ENCODE results near the gene RIPOR3.
"Not testable (repeated sequence)": the region's sequence is repeated elsewhere in the genome, so short reads cannot be mapped to it uniquely, and the experiment has no call there.

Gene RIPOR3

DNA sequence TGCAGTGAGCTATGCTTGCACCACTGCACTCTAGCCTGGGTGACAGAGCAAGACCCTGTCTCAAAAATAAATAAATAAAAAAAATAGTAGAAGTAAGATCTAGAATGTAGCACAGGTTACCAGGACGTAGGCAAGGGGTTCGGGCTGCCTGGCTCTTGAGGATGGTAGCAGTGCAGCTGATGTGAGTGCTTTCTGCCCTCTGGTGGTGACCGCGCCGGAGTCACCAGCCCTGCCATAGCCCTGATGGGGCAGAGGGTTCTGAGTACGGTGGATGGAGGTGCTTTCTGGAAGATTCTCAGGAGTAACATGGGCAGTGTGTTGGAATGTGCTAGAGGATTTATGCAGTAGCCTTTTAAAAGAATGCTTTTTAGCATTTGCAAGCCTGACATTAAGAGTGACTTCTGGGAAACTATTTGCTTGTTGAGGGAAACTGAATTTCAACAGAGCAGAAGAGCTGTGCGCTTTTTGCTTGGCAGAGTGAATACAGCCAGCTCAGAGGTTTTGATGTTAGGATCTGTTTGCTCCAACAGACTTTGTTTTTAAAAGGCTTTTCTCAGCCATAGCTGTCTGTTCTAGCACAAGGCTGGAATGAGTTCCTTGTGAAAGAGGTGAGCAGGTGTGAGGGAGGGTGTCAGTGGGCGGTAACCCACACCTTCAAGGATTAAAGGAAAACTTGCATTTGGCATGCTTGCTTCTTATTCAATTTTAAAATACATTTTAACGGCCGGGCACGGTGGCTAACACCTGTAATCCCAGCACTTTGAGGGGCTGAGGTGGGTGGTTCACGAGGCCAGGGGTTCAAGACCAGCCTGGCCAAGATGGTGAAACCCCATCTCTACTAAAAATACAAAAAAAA lies 115.2 kb downstream of the RIPOR3 start:
- no peaks in the 10 kb centered on the region for H3K27me3 Mint-ChIP-seq
- no peak overlapping the region for H3K4me3 Mint-ChIP-seq
- H3K9me3 Mint-ChIP-seq (ENCODE audit: low read depth) = no peaks in the 10 kb centered on the region
- H3K27ac Mint-ChIP-seq = peak overlapping the region; percentile 77
- H3K4me1 Mint-ChIP-seq (ENCODE audit: low read depth) = peaks cover 22% of the 10 kb centered on the region
- peaks cover 2% of the 10 kb centered on the region for H3K36me3 Mint-ChIP-seq

GRCh38 chr20:50574586-50574985 lies 116.8 kb downstream of the RIPOR3 start:
- H3K4me3 Mint-ChIP-seq = no peak overlapping the region
- H3K9me3 Mint-ChIP-seq (ENCODE audit: low read depth) = no peaks in the 10 kb centered on the region
- no peaks in the 10 kb centered on the region for H3K27me3 Mint-ChIP-seq
- peak overlapping the region; percentile 58 for H3K27ac Mint-ChIP-seq
- peaks cover 2% of the 10 kb centered on the region for H3K36me3 Mint-ChIP-seq
- H3K4me1 Mint-ChIP-seq (ENCODE audit: low read depth) = peaks cover 37% of the 10 kb centered on the region

GRCh38 chr20:50574108-50574507 lies 117.2 kb downstream of the RIPOR3 start:
- peaks cover 42% of the 10 kb centered on the region for H3K4me1 Mint-ChIP-seq (ENCODE audit: low read depth)
- peaks cover 2% of the 10 kb centered on the region for H3K36me3 Mint-ChIP-seq
- no peak overlapping the region for H3K4me3 Mint-ChIP-seq
- H3K9me3 Mint-ChIP-seq (ENCODE audit: low read depth) = no peaks in the 10 kb centered on the region
- peak overlapping the region; percentile 2 for H3K27ac Mint-ChIP-seq
- no peaks in the 10 kb centered on the region for H3K27me3 Mint-ChIP-seq

DNA sequence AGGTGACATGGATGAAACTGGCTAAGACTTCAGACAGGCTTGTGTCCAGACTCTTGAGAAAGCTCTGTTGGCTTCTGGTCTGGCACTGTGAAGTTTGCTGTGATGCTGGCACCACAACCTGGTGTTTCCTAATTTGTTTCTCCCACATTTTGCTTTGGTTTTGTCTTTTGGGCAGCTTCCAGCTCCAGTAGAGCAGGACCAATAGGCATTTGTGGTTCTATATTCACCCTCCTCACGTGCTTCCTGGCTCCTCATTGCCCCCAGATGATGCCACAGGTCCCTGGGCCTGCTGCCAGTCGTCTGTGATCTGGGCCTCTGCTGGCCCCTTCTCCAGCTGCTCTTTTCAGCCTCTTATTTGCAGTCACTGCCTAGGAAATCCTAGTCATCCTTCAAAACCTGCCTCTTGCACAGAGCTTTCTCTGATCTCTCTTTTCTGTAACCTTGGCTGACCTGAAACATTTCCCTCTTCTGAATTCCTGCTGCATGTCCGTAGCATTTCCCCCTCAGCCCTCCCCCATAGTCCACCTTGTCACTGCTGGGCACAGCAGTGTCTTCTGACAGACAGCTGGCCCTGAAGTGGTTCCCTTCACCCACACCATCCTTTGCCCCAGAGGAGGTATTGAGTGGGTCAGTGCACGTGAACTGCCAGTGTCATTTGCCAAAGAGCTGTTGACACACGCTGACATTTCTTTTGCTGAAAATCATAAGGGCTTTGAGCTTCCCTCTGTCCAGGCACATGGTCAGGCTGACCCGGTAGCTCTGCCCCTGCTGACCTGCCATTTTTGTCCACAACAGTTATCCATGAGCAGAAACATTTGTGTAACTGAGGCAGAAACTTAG lies 118.2 kb downstream of the RIPOR3 start:
- no peaks in the 10 kb centered on the region for H3K27me3 Mint-ChIP-seq
- H3K9me3 Mint-ChIP-seq (ENCODE audit: low read depth) = no peaks in the 10 kb centered on the region
- no peak overlapping the region for H3K4me3 Mint-ChIP-seq
- peaks cover 51% of the 10 kb centered on the region for H3K4me1 Mint-ChIP-seq (ENCODE audit: low read depth)
- H3K36me3 Mint-ChIP-seq = peaks cover 4% of the 10 kb centered on the region
- H3K27ac Mint-ChIP-seq = peak overlapping the region; percentile 80

DNA sequence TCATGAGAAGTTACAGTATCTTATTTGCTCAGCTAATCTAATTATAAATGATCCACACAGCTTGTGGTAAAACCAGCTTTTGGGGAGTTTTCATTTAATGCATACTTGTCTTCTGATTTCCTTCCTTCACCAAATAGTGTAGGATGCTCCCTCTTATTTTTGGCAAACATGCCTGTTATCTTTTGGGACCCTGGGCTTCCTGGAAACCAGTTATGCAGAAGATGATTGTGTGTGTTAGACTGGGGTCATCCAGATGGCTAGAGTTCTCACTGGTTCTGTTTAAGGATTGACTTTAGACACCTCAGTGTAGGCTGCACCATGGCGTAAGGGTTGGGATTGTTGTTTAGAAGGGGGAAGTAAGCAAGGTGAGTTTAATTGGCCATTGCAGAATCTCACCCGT lies 119.9 kb downstream of the RIPOR3 start:
- Mint-ChIP-seq H3K27me3 (no peaks in the 10 kb centered on the region), H3K27ac (peak overlapping the region; percentile 84), H3K4me1 (ENCODE audit: low read depth) (peaks cover 62% of the 10 kb centered on the region), H3K36me3 (peaks cover 4% of the 10 kb centered on the region), H3K9me3 (ENCODE audit: low read depth) (no peaks in the 10 kb centered on the region), H3K4me3 (no peak overlapping the region)

- H3K4me3 Mint-ChIP-seq = peak overlapping the region; percentile 46
- peak overlapping the region; percentile 85 for H3K27ac Mint-ChIP-seq
- peaks cover 2% of the 10 kb centered on the region for H3K36me3 Mint-ChIP-seq
- H3K9me3 Mint-ChIP-seq (ENCODE audit: low read depth) = no peaks in the 10 kb centered on the region
- H3K4me1 Mint-ChIP-seq (ENCODE audit: low read depth) = peaks cover 64% of the 10 kb centered on the region
- H3K27me3 Mint-ChIP-seq = no peaks in the 10 kb centered on the region
These were observed 121.2 kb downstream of the RIPOR3 start for GRCh38 chr20:50569864-50570836.

DNA sequence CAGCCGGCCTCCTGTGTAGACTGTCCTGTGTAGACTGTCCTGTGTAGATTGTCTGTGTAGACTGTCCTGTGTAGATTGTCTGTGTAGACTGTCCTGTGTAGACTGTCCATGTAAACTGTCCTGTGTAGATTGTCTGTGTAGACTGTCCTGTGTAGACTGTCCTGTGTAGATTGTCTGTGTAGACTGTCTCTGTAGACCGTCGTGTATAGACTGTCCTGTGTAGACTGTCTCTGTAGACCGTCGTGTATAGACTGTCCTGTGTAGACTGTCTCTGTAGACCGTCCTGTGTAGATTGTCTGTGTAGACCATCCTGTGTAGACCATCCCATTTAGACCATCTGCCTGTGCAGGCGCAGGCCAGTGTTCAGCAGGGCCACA lies 121.9 kb downstream of the RIPOR3 start:
- H3K27me3 Mint-ChIP-seq; H3K9me3 Mint-ChIP-seq (ENCODE audit: low read depth); H3K4me3 Mint-ChIP-seq; H3K36me3 Mint-ChIP-seq: not testable (repeated sequence)
- peaks cover 67% of the 10 kb centered on the region for H3K4me1 Mint-ChIP-seq (ENCODE audit: low read depth)
- peak overlapping the region; percentile 85 for H3K27ac Mint-ChIP-seq

DNA sequence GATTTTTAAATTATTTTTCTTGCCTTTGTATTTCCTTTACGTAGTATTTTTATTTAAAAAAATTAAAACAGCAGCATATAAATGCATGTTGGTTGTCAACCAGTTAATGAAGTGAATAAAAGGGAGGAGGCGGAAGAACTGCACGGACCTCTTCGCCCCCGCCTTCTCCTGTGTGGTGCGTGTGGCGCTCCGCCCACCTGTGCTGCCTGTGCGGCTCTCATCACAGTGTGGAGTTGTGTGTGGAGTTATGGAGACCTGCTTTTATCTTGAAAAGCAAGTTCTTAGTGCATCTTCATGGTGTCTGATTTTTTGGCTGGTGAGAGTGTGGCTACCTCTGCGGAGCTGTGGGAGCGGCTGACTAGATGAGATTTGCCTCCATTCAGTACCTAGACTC lies 122.8 kb downstream of the RIPOR3 start:
- Mint-ChIP-seq H3K27me3 (no peaks in the 10 kb centered on the region), H3K9me3 (ENCODE audit: low read depth) (no peaks in the 10 kb centered on the region), H3K36me3 (peaks cover 2% of the 10 kb centered on the region), H3K4me1 (ENCODE audit: low read depth) (peaks cover 72% of the 10 kb centered on the region), H3K27ac (peak overlapping the region; percentile 85), H3K4me3 (no peak overlapping the region)

DNA sequence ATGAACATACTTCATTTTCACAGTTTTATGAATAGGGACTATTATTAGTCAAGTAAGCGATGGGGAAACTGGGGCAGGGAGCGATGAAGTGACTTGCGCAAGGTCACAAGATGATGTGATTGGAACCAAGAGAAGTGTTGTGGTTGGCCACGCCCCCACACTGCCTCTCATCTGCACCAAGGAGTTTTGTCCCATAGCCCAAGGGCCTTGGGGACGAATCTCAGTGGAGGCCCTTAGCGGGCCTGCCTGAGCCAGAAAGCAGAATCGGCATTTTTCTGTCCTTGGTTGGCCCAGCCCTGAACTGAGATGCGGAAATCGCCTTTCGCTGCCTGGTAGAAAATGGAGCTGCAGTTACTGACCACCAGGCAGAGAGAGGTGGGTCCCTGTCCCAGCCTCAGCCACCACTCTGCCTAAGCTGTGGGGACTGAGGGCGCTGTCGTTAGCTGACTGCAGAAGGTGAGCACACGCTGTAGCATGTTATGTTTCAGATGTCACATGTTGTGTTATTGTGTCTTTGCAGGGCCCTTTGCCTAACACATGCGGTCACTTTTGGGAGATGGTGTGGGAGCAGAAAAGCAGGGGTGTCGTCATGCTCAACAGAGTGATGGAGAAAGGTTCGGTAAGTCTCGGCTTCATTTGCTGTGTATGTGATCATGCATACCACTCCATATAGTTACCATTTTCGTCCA lies 123.3 kb downstream of the RIPOR3 start:
- Mint-ChIP-seq H3K9me3 (ENCODE audit: low read depth) (no peaks in the 10 kb centered on the region), H3K4me1 (ENCODE audit: low read depth) (peaks cover 72% of the 10 kb centered on the region), H3K4me3 (no peak overlapping the region), H3K27me3 (no peaks in the 10 kb centered on the region), H3K27ac (peak overlapping the region; percentile 85), H3K36me3 (peaks cover 3% of the 10 kb centered on the region)

DNA sequence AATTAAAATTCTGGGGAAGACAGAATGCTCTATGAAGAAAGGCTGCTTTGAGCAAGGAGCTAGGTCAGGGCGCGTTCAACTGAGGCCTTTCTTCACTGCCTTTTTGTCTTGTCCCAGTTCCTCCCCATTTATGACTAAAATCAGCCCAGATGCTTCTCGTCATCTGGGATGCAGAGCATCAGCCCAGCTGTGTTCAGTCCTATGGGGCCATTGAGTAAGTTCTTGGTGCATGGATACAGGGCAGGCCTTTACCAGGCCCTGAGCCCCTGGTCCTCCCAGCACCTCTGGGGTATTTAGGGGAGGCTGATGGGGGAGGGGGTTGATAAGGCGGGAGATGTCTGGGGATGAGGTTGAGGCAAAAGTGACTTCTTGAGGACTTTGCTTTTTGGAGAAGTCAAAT lies 125.5 kb downstream of the RIPOR3 start:
- no peaks in the 10 kb centered on the region for H3K27me3 Mint-ChIP-seq
- H3K4me3 Mint-ChIP-seq = no peak overlapping the region
- peaks cover 8% of the 10 kb centered on the region for H3K36me3 Mint-ChIP-seq
- peak overlapping the region; percentile 83 for H3K27ac Mint-ChIP-seq
- peaks cover 74% of the 10 kb centered on the region for H3K4me1 Mint-ChIP-seq (ENCODE audit: low read depth)
- no peaks in the 10 kb centered on the region for H3K9me3 Mint-ChIP-seq (ENCODE audit: low read depth)

GRCh38 chr20:50565383-50565782 lies 126.0 kb downstream of the RIPOR3 start:
- Mint-ChIP-seq H3K27ac (peak overlapping the region; percentile 83), H3K9me3 (ENCODE audit: low read depth) (no peaks in the 10 kb centered on the region), H3K36me3 (peaks cover 8% of the 10 kb centered on the region), H3K27me3 (no peaks in the 10 kb centered on the region), H3K4me1 (ENCODE audit: low read depth) (peaks cover 70% of the 10 kb centered on the region), H3K4me3 (no peak overlapping the region)

- no peak overlapping the region for H3K4me3 Mint-ChIP-seq
- H3K27ac Mint-ChIP-seq = peak overlapping the region; percentile 98
- no peaks in the 10 kb centered on the region for H3K27me3 Mint-ChIP-seq
- peaks cover 7% of the 10 kb centered on the region for H3K36me3 Mint-ChIP-seq
- no peaks in the 10 kb centered on the region for H3K9me3 Mint-ChIP-seq (ENCODE audit: low read depth)
- H3K4me1 Mint-ChIP-seq (ENCODE audit: low read depth) = peaks cover 62% of the 10 kb centered on the region
These were observed 128.0 kb downstream of the RIPOR3 start for GRCh38 chr20:50563133-50563944.

DNA sequence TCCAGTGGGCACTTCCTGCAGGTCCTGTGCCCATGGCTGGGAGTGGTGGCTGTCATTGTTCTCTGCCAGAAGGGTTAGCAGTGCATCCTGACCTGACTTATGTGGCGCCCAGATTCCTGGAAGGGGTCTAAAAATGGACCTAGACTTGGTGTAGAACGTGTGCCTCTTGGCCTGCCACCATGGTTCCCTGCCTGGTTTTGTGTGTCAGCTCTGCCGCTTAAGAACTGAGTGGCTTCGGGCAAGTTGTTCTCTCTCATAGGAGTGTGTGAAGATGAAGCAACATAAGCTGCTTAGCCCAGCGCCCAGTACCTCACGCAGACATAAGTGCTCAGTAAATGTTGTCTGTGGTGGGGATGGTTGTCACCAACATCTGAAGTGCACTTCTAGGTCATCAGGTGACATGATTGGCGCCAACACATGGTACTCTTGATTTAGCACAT lies 129.1 kb downstream of the RIPOR3 start:
- H3K27me3 Mint-ChIP-seq = no peaks in the 10 kb centered on the region
- H3K4me1 Mint-ChIP-seq (ENCODE audit: low read depth) = peaks cover 56% of the 10 kb centered on the region
- H3K4me3 Mint-ChIP-seq = no peak overlapping the region
- peaks cover 7% of the 10 kb centered on the region for H3K36me3 Mint-ChIP-seq
- H3K9me3 Mint-ChIP-seq (ENCODE audit: low read depth) = no peaks in the 10 kb centered on the region
- peak overlapping the region; percentile 98 for H3K27ac Mint-ChIP-seq
